B cell (primary cell): ENCODE measurements around the gene TBC1D1. TPM values are rescaled to one million over a fixed set of nuclear protein-coding genes. Genes with fewer than 3 reads are reported as not detected.

Experiments used
- ATAC-seq: fragments of 200-7000 bp; cut with Tn5 transposase; one replicate; pipeline ENCODE4 v1.10.0; 2021; ENCODE audit warnings: low read depth, mild to moderate bottlenecking, moderate number of reproducible peaks, moderate library complexity
- CTCF ChIA-PET: fragments of 350-600 bp; sonication (Branson Sonifier 250); formaldehyde crosslinking; loops from one replicate; lab custom pipeline; 2021; ENCODE audit warnings: antibody characterized with exemption, inconsistent platforms; lab: Charles Lee
- POLR2A ChIA-PET: fragments of 350-600 bp; sonication (Branson Sonifier 250); formaldehyde crosslinking; loops from one replicate; lab custom pipeline; 2021; ENCODE audit warnings: antibody characterized with exemption; lab: Charles Lee
- DNase-seq: peaks from one replicate; pipeline ENCODE4 v3.0.0; 2013
- H2AFZ ChIP-seq: 2 replicates; pipeline ENCODE4 v1.6.1; 2012; ENCODE audit warnings: mild to moderate bottlenecking, low read depth, low read length; ENCODE audit not compliant: insufficient read depth, poor library complexity, severe bottlenecking
- H3K27ac ChIP-seq, 2 donors: 1 replicate in 1 of 2; 2 replicates in 1 of 2; pipeline ENCODE4 v1.5.1; 2012 to 2013; ENCODE audit warnings: low read length in 2 of 2, mild to moderate bottlenecking in 2 of 2, moderate library complexity in 1 of 2
- H3K27me3 ChIP-seq, 4 experiments: fragments of 200-600 bp in 1 of 4; sonication (generic) in 1 of 4; replicated peaks in 1 of 4; 1 replicate in 2 of 4; 2 replicates in 2 of 4; pipeline versions ENCODE4 v1.6.1 to v1.7.0; 2013 to 2016; ENCODE audit warnings: low read length in 3 of 4, mild to moderate bottlenecking in 2 of 4, mixed read lengths in 1 of 4, moderate library complexity in 1 of 4; ENCODE audit not compliant: insufficient read depth in 4 of 4, control insufficient read depth in 3 of 4; ENCODE audit errors: control extremely low read depth in 1 of 4
- H3K36me3 ChIP-seq, 2 experiments: replicated peaks in 1 of 2; 1 replicate in 1 of 2; 2 replicates in 1 of 2; pipeline versions ENCODE4 v1.6.1 to v1.7.1; 2013; ENCODE audit warnings: low read length in 1 of 2; ENCODE audit not compliant: insufficient read depth in 2 of 2, control insufficient read depth in 1 of 2; ENCODE audit errors: control extremely low read depth in 1 of 2, extremely low read depth in 1 of 2
- H3K4me1 ChIP-seq, 2 donors: fragments of 200-600 bp in 1 of 2; sonication (generic) in 1 of 2; 1 replicate in 1 of 2; 2 replicates in 1 of 2; pipeline versions ENCODE4 v1.5.1 to v1.6.1; 2013 to 2017; ENCODE audit warnings: low read length in 2 of 2; ENCODE audit not compliant: control insufficient read depth in 2 of 2, insufficient read depth in 2 of 2
- H3K4me2 ChIP-seq: replicated peaks from 2 replicates; pipeline ENCODE3; 2012; ENCODE audit warnings: mild to moderate bottlenecking, low read depth, low read length; ENCODE audit not compliant: poor library complexity, severe bottlenecking
- H3K4me3 ChIP-seq, 5 experiments: fragments of 200-600 bp in 1 of 5; sonication (generic) in 1 of 5; 1 replicate in 3 of 5; 2 replicates in 2 of 5; pipeline versions ENCODE4 v1.5.1 to v1.7.0; 2011 to 2016; ENCODE audit warnings: low read length in 4 of 5, mild to moderate bottlenecking in 4 of 5, low read depth in 2 of 5, control low read depth in 1 of 5, moderate library complexity in 1 of 5; ENCODE audit not compliant: insufficient read depth in 1 of 5; ENCODE audit errors: control extremely low read depth in 1 of 5, extremely low read depth in 1 of 5
- H3K79me2 ChIP-seq: fragments of 200-600 bp; sonication (generic); one replicate; pipeline ENCODE4 v1.6.0; 2016; ENCODE audit warnings: low read length; ENCODE audit not compliant: control insufficient read depth, insufficient read depth
- H3K9ac ChIP-seq: fragments of 200-600 bp; sonication (generic); 2 replicates; pipeline ENCODE4 v1.6.1; 2017; ENCODE audit warnings: mild to moderate bottlenecking, low read length, moderate library complexity
- H3K9me3 ChIP-seq, 3 donors: one replicate each; pipeline versions ENCODE4 v1.6.1 to v1.7.1; 2013; ENCODE audit warnings: low read length in 2 of 3; ENCODE audit not compliant: control insufficient read depth in 2 of 3, insufficient read depth in 1 of 3; ENCODE audit errors: control extremely low read depth in 1 of 3
- H4K20me1 ChIP-seq: 2 replicates; pipeline ENCODE4 v1.6.0; 2012; ENCODE audit warnings: mild to moderate bottlenecking, low read length; ENCODE audit not compliant: insufficient read depth, control insufficient read depth, poor library complexity, severe bottlenecking
- H3K27ac Mint-ChIP-seq: one replicate; pipeline ENCODE4 v1.8.0; 2021; ENCODE audit warnings: mixed read lengths
- H3K27me3 Mint-ChIP-seq: one replicate; pipeline ENCODE4 v1.8.0; 2021; ENCODE audit warnings: mixed read lengths
- H3K4me1 Mint-ChIP-seq: one replicate; pipeline ENCODE4 v1.8.0; 2021; ENCODE audit warnings: mixed read lengths
- H3K4me3 Mint-ChIP-seq: one replicate; pipeline ENCODE4 v1.8.0; 2021; ENCODE audit warnings: mixed read lengths
- H3K9me3 Mint-ChIP-seq: one replicate; pipeline ENCODE4 v1.8.0; 2022; ENCODE audit warnings: mixed read lengths; ENCODE audit not compliant: insufficient read depth
- EZH2 ChIP-seq: IDR thresholded peaks from 2 replicates; pipeline ENCODE4 v1.6.1; 2012; ENCODE audit warnings: borderline replicate concordance, low read depth, mild to moderate bottlenecking, moderate library complexity, low read length; ENCODE audit not compliant: insufficient read depth, poor library complexity, severe bottlenecking
- WGBS: methylation state at CpG from one replicate; pipeline ENCODE4 v1.1.5; 2013; ENCODE audit warnings: missing lambda C conversion rate; ENCODE audit not compliant: insufficient coverage; 5-methylcytosine and 5-hydroxymethylcytosine counted together
- intact Hi-C: fragments of 100-400 bp; cut with micrococcal nuclease; formaldehyde crosslinking; loops from one replicate; pipeline ENCODE4 v1.10.0; 2022
- polyA plus RNA-seq: library from polyadenylated mRNA; depleted of rRNA; stranded (reverse); fragments of >200 nt; gene quantifications from 2 replicates; pipeline ENCODE4 v1.2.3, GENCODE V29; 2012
- total RNA-seq, 2 donors: library from RNA; stranded (reverse); fragments of 120-200 nt in 1 of 2; gene quantifications; 1 replicate in 1 of 2; 2 replicates in 1 of 2; pipeline versions ENCODE4 v1.2.3 to v1.2.4, GENCODE V29; 2013 to 2022
- TF ChIP-seq, protein P1 (sequence below): fragments of 200-600 bp; IDR thresholded peaks from one replicate; pipeline ENCODE4 v1.8.0; 2022; ENCODE audit warnings: antibody characterized with exemption, mild to moderate bottlenecking

Gene TBC1D1
- total and polyA plus RNA-seq, 2 donors (not counting 1 experiment from before 2014, with no cell fraction given) = 88.2 to 98.7 TPM

- peaks cover 51% of the 10 kb centered on the region for H3K4me1 Mint-ChIP-seq
- H3K4me3 Mint-ChIP-seq = peak overlapping the region; percentile 91
These were observed 86.8 kb downstream of the TBC1D1 start for GRCh38 chr4:37977471-37978247.

More at GRCh38 chr4:37977471-37978247, 86.8 kb downstream of the TBC1D1 start:
- ChIA-PET CTCF (interaction anchor here (0.5 to 4.4 kb wide), 17 partner anchors 11 to 176 kb away, joined by 3 to 38 read pairs (median 4); partner anchors contain the start of genes PGM2 and TBC1D1), POLR2A (interaction anchor here (2.2 kb wide), 1 partner anchor 86 kb away, joined by 7 read pairs; no protein-coding TSS in a partner anchor)
- peaks cover 49% of the 10 kb centered on the region for H3K79me2 ChIP-seq
- no peaks in the 10 kb centered on the region for H3K9me3 ChIP-seq
- no peak for TF ChIP-seq EZH2
- TF ChIP-seq, protein P1, sequence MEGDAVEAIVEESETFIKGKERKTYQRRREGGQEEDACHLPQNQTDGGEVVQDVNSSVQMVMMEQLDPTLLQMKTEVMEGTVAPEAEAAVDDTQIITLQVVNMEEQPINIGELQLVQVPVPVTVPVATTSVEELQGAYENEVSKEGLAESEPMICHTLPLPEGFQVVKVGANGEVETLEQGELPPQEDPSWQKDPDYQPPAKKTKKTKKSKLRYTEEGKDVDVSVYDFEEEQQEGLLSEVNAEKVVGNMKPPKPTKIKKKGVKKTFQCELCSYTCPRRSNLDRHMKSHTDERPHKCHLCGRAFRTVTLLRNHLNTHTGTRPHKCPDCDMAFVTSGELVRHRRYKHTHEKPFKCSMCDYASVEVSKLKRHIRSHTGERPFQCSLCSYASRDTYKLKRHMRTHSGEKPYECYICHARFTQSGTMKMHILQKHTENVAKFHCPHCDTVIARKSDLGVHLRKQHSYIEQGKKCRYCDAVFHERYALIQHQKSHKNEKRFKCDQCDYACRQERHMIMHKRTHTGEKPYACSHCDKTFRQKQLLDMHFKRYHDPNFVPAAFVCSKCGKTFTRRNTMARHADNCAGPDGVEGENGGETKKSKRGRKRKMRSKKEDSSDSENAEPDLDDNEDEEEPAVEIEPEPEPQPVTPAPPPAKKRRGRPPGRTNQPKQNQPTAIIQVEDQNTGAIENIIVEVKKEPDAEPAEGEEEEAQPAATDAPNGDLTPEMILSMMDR = peak; percentile 78
- DNase-seq (peak; percentile 86), ATAC-seq (peak; percentile 74)
- peak overlapping the region; percentile 93 for H3K27ac Mint-ChIP-seq
- H3K27me3 ChIP-seq = no peaks in the 10 kb centered on the region
- WGBS = under 1% methylated on average over 70 of the region's 74 CpGs
- H3K36me3 ChIP-seq = no peaks in the 10 kb centered on the region
- H3K27me3 Mint-ChIP-seq = no peaks in the 10 kb centered on the region
- H3K4me2 ChIP-seq = peak overlapping the region; percentile 85
- H2AFZ ChIP-seq = peak overlapping the region; percentile 85
- H3K9me3 Mint-ChIP-seq = no peaks in the 10 kb centered on the region
- peaks cover 45% of the 10 kb centered on the region in 2 donors for H3K4me1 ChIP-seq
- peak overlapping the region; percentile 40 to 91 (median 64) for H3K4me3 ChIP-seq
- H3K9ac ChIP-seq = peak overlapping the region; percentile 96
- H4K20me1 ChIP-seq = peaks cover 15% of the 10 kb centered on the region
- H3K27ac ChIP-seq = peak overlapping the region; percentile 75 to 93
- intact Hi-C loops = loop anchor here (1.0 to 10.0 kb wide), 9 partner anchors 13 to 1065 kb away; partner anchors contain the start of genes KLF3, PGM2, RELL1 and TLR6
